Activated naive CD4-positive, alpha-beta T cell (primary cell): Measurements from ENCODE around the gene HOATZ.

Source experiments
- DNase-seq, 4 experiments: peaks; one replicate each; lab custom pipeline; 2025; lab: John Stamatoyannopoulos, UW

The HOATZ gene

DNA sequence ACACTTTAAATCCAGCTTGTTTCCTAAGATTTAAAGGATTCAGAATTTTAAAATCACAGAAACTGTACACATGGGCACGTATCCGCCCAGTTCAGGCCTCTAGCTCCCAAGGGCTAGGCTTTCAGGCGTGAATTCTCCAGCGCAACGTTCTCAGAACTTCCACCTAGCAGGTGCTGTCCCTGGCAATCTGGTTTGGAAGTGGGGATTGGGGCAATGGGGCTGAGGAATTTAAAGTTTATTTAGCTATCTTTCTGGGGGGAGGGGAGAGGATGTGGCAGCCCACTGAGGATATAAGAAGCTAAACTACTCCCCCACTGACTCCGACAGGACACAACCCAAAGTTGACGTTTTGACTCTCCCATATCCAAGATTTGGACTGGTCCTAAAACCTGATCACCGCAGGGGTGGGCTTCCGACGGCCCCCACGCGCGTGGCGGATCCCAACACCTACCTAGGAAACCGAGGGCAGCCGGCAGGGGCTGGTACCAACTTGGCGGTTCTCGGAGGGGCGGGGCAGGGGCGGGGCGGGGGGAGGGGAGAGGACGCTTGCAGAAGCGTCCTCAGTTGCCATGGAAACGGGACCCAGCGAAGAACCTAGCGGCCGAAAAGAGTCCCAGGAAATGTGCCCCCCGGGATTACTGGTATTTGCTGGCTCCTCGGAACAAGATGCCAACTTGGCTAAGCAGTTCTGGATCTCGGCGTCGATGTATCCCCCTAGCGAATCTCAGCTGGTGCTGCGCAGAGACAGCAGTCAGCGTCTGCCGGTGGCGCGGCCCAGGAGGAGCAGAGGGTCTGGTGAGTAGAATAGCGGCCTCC is at the start of gene HOATZ:
Gene HOATZ (plus strand): TSS at position 563 of the 816 bp plus-strand sequence. CDS start 7 bp downstream, at position 570.
- peak in 2 of 4 experiments; percentile 2 to 13 for DNase-seq

GRCh38 chr11:111465400-111465799 is 49.2 kb upstream of the HOATZ start:
- DNase-seq: no peak

- no peak for DNase-seq
Observed at GRCh38 chr11:111466615-111467014, 48.0 kb upstream of the HOATZ start.

DNA sequence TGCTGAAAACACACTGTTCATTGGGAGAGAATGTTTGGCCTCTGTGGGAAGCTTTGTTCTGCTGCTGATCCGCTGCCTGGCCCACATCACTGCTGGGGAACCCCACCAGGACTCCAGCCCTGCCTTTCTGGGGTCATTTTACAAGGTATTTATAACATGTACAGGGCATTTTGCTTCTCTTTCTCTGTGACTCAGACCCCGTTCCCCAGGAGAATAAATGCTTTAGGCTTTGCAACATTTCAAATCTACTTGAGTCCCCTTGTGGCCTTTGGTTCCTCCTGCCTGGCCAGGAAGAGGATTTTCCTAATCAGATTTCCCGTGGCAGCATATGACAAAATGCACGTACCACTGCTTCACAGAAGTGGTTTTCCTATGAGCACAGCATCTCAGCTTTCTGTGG is 45.4 kb upstream of the HOATZ start:
- DNase-seq: no peak

- DNase-seq: no peak
Observed at GRCh38 chr11:111472228-111472627, 42.4 kb upstream of the HOATZ start.

- DNase-seq: no peak
Observed at GRCh38 chr11:111474432-111474831, 40.1 kb upstream of the HOATZ start.

DNA sequence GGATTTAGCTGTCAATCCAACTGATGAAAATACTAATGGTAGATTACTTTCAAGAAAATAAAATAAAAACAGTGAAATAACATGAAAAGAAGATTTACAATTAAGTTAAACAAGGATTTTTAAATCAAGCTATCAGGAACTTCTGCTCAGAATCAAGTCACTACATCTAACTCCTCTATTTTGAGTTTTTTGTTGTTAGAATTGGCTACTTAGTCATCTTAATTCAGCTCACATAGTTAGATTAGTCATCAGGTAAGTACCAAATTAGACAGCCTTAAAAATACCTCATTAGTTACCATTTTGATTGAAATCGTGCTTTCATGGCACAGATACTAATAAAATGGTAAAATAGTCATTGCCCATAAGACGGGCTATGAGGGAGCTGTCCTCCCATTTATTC is 38.2 kb upstream of the HOATZ start:
- no peak for DNase-seq

DNA sequence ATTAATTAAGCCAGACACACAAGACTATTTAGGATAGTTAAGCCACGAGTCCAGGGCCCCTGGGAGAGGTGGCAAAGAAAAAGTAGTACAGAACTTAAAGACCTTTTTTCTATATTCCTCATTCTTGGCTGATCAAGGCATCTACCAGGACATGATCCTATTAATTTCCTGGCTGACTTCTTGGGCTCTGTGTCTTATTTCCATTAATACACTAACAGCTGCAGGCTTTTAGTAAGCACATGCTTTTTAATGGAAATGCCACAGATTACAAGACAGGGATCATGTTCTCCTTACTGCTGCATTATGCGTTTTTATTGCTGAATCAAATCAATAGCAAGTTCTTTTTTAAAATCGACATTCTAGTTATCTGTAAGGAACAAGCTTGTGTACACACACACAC is 37.6 kb upstream of the HOATZ start:
- DNase-seq: no peak

GRCh38 chr11:111477898-111478297 is 36.7 kb upstream of the HOATZ start:
- DNase-seq: no peak

DNA sequence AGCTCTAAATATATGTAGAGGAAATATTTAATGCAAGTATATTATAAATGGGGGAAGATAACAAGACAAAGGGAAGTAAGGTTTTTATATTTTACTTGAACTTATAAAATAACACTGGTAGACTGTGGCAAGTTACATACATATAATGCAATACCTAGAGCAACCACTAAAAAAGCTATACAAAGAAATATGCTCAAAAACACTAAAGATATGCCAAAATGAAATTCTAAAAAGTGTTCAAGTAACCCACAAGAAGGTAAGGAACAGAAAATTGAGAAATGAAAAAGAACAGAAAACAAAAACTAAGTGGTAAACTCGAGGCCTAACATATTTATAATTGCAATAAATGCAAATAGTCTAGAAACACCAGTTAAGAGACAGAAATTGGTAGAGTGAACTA is 34.9 kb upstream of the HOATZ start:
- no peak for DNase-seq

DNA sequence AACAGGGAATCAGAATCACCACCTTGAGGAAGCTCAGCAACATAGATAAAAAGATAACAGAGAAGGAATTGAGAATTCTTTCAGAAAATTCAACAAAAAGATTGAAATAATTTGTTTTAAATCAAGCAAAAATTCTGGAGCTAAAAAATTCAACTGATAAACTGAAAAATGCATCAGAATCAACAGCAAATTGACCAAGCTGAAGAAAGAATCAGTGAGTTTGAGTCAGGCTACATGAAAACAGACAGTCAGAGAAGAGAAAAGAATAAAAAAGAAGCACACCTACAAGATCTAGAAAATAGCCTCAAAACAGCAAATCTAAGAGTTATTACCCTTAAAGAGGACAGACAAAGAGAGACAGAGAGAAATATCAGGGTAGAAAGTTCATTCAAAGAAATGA is 31.1 kb upstream of the HOATZ start:
- no peak for DNase-seq

DNA sequence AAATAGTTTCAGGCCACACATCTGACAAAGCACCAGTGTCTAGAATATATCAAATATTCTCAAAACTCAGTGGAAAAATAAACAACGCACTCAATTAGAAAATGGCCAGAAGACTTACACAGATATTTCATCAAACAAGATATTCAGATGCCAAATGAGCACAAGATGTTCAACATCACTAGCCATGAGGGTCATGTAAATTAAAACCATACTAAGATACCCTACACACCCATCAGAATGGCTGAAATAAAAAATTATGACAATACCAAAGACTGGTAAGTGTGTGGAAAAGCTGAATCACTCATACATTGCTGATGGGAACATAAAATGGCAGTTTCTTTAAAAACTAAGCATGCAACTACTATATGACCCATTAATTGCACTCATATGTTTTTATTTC is 24.1 kb upstream of the HOATZ start:
- DNase-seq: no peak

DNA sequence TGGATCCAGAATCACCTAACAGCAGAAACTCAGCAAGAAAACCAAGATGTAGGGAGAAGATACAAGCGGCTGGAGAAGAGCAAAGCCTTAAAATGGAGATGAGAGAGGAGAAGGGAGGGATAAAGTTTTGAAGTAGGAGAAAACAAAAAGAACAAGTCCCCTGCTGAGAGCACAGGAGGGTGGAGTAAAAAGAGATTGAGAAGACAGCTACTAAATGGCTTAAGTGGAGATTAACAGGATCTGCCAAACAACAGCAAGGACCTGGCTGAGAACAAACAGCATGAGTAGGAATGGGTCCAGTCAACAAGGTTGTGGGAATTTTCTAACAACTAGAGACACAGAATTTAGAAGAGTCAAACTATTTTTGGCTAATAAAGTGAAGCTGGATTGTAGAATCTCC is 20.5 kb upstream of the HOATZ start:
- no peak for DNase-seq

DNA sequence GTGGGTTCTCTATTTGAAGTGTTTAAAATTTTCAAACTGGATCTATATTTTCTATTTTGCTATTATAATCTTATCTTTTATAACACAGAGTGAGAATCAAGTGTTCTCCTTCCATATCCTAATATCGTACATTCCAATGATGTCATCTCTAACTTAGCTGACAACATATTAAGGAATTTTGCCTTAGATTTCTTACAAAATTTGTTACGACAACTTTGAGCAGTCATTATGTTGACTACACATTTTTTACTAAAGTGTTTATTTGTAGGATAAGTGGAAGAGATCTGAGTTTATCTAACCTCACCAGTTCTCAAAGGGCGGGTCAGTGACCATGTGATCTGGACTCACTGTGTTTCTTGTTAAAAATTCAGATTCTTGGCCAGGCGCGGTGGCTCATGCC is 15.1 kb upstream of the HOATZ start:
- DNase-seq: no peak

- DNase-seq: no peak
Observed at GRCh38 chr11:111500481-111500880, 14.1 kb upstream of the HOATZ start.

GRCh38 chr11:111502611-111503010 is 12.0 kb upstream of the HOATZ start:
- DNase-seq: no peak

DNA sequence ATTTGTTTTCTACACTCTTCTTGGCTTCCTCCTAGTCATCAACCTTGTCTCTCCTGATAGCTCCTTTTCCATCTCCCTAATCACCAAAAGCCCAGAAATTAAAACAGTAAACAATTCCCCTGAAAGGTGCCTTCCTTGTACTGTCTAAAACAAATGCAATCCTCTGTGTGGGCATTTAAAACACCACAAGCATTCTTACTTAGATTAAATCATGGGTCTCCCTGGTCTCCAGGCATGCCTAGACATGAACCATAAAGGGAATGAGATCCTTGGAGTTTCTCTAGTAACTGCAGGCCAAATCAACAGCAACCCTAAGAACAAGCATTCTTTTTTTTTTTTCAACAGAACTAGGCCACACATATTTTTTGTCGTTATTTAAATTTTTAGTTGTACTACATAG is 4.3 kb upstream of the HOATZ start:
- no peak for DNase-seq

DNA sequence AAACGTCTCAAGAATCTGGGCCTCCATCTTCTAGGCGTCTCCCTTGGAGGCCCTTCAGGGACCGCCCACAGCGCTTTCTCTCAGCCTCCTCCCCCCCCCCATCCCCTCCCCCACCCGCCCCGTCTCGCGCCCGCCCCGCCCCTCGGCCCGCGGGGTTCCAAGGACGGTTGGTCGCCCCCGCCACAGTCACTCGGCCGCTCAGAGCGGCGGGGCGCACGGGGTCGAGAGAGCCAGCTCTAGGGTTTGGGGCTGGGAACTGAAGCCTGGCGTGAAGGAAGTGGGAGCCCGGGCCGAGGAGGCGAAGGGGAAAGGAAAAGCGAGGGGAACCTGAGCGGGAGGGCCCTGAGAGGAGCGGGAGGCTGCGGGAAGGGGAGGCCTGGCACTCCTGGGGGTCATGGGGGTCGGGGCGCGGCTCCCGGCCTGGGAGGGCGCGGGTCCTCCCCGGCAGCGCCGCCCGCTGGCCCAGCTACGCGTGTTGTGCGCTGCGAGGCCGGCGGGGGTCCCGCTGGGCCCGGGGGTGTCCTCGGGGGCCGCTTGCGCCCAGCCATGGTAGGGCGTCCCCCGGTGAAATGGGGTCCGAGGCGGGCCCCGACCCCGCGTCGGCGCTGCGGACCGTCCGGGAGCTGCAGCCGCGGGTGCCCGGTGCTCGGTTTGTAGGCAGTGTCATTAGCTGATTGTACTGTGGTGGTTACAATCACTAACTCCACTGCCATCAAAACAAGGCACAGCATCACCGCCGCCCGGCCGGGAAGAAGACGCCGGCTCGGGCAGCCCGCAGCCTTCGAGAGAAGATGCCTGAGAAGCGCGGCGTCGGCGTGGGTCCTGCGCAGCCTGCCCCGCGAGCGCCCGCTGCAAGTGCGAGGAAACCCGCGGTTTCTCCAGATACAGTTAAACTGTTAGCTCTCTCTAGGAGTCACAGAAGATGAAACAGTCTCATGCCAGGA is 2.0 kb upstream of the HOATZ start, which contains the start of gene BTG4:
Gene BTG4 (minus strand): TSS at position 91 of the 944 bp plus-strand sequence. CDS start 13,610 bp downstream, outside the sequence.
- DNase-seq: peak in 1 of 4 experiments; percentile 1

- no peak for DNase-seq
Observed at GRCh38 chr11:111513240-111513605, 1.4 kb upstream of the HOATZ start.

DNA sequence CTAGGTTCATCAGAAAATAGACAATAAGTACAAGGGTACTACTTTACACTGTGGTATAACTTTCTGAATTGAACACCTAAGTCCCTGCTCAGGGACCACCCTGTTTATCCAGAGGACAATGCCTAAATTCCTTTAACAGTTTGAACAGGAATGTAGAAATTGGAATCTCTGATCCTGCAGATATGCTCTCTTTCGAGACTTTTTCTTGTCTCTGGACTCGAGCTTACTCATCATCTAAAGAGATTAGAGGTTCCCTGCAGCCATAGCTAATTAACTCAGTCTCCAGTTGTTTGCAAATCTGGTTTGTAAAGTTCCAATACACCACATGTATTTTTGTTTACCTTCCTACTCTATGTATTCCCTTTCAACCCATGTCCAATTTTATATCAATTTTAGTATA is 1.0 kb downstream of the HOATZ start:
- no peak for DNase-seq

GRCh38 chr11:111518668-111519067 is 4.1 kb downstream of the HOATZ start:
- DNase-seq: no peak

DNA sequence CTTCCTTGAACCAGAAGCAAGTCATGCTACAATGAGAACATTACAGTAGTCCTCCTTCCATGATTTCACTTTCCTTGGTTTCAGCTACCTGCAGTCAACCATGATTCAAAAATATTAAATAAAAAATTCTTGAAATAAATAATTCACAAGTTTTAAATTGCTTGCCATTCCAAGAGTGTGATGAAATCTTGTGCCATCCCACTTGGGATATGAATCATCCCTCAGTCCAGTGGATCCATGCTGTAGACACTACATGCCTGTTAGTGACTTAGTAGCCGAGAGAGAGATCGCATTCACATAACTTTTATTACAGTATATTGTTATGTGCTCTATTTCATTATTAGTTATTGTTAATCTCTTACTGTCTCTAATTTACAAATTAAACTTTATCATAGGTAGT is 6.0 kb downstream of the HOATZ start:
- no peak for DNase-seq

- no peak for DNase-seq
Observed at GRCh38 chr11:111521135-111521534, 6.6 kb downstream of the HOATZ start.
